Calu3 (cell line): ENCODE results near the gene RNF144A. TPM values are rescaled to one million over a fixed set of nuclear protein-coding genes. Genes with fewer than 3 reads are reported as not detected.

Experiments used
- BruUV-seq: library from RNA; stranded (reverse); fragments of 400-500 nt; replicated peaks from 2 replicates; lab custom pipeline; 2021; lab: Mats Ljungman, UMichigan
- CTCF ChIA-PET: fragments of 300-600 bp; sonication (Branson Sonifier 250); formaldehyde crosslinking; loops from one replicate; lab custom pipeline; 2022; ENCODE audit warnings: antibody characterized with exemption; lab: Charles Lee
- DNase-seq: peaks from one replicate; pipeline ENCODE4 v3.0.0; 2022
- H3K27ac Mint-ChIP-seq: one replicate; pipeline ENCODE4 v1.8.0; 2022; ENCODE audit warnings: mixed read lengths; ENCODE audit not compliant: unreplicated experiment
- H3K27me3 Mint-ChIP-seq: one replicate; pipeline ENCODE4 v1.8.0; 2022; ENCODE audit warnings: mixed read lengths; ENCODE audit not compliant: unreplicated experiment
- H3K36me3 Mint-ChIP-seq: one replicate; pipeline ENCODE4 v1.8.0; 2022; ENCODE audit warnings: mild to moderate bottlenecking, moderate library complexity, mixed read lengths; ENCODE audit not compliant: insufficient read depth, unreplicated experiment
- H3K4me1 Mint-ChIP-seq: one replicate; pipeline ENCODE4 v1.8.0; 2022; ENCODE audit warnings: mild to moderate bottlenecking, low read depth, mixed read lengths; ENCODE audit not compliant: unreplicated experiment
- H3K4me3 Mint-ChIP-seq: one replicate; pipeline ENCODE4 v1.8.0; 2022; ENCODE audit warnings: mild to moderate bottlenecking, low read depth, moderate library complexity, mixed read lengths; ENCODE audit not compliant: unreplicated experiment
- H3K9me3 Mint-ChIP-seq: one replicate; pipeline ENCODE4 v1.8.0; 2022; ENCODE audit warnings: low read depth, mixed read lengths; ENCODE audit not compliant: unreplicated experiment
- intact Hi-C: fragments of 100-400 bp; cut with micrococcal nuclease; formaldehyde crosslinking; loops from one replicate; pipeline ENCODE4 v1.10.0; 2022; ENCODE audit not compliant: unreplicated experiment
- total RNA-seq: library from RNA; stranded (reverse); gene quantifications from 2 replicates; pipeline ENCODE4 v1.2.3, GENCODE V29; 2022
- TF ChIP-seq, protein P1 (sequence below): fragments of 200-600 bp; IDR thresholded peaks from one replicate; pipeline ENCODE4 v1.8.0; 2022; ENCODE audit warnings: antibody characterized with exemption; ENCODE audit not compliant: unreplicated experiment

RNF144A gene
- total RNA-seq, 1 experiment from 2014 or later, result 13.7 TPM

DNA sequence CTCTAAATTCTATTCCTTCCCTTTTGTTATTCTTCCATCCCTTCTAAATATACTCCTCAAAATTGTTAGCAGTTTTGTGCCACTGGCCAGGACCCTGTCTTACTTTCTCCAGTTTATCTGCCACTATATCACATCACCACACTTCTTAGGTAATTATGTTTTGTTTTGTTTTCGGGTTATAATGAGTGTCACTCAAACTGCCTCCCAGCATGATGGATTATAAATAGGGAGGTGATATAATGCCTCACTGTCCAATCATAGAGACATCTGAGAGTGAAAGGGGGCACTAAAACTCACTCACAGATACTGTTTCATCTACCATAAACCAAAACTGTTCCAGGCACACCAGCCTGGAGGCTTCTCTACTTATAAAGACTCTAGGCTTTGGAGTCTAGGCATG lies 36.2 kb upstream of the RNF144A start:
- Mint-ChIP-seq H3K9me3 (peaks cover 4% of the 10 kb centered on the region), H3K4me1 (peaks cover 16% of the 10 kb centered on the region), H3K36me3 (peaks cover 7% of the 10 kb centered on the region), H3K27ac (no peak overlapping the region), H3K27me3 (peaks cover 15% of the 10 kb centered on the region), H3K4me3 (no peak overlapping the region)
- no TSS peak for BruUV-seq
- intact Hi-C loops, result no loop called here
- DNase-seq, result no peak
- TF ChIP-seq, protein P1, sequence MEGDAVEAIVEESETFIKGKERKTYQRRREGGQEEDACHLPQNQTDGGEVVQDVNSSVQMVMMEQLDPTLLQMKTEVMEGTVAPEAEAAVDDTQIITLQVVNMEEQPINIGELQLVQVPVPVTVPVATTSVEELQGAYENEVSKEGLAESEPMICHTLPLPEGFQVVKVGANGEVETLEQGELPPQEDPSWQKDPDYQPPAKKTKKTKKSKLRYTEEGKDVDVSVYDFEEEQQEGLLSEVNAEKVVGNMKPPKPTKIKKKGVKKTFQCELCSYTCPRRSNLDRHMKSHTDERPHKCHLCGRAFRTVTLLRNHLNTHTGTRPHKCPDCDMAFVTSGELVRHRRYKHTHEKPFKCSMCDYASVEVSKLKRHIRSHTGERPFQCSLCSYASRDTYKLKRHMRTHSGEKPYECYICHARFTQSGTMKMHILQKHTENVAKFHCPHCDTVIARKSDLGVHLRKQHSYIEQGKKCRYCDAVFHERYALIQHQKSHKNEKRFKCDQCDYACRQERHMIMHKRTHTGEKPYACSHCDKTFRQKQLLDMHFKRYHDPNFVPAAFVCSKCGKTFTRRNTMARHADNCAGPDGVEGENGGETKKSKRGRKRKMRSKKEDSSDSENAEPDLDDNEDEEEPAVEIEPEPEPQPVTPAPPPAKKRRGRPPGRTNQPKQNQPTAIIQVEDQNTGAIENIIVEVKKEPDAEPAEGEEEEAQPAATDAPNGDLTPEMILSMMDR, result no peak
- CTCF ChIA-PET, result no interaction called here

DNA sequence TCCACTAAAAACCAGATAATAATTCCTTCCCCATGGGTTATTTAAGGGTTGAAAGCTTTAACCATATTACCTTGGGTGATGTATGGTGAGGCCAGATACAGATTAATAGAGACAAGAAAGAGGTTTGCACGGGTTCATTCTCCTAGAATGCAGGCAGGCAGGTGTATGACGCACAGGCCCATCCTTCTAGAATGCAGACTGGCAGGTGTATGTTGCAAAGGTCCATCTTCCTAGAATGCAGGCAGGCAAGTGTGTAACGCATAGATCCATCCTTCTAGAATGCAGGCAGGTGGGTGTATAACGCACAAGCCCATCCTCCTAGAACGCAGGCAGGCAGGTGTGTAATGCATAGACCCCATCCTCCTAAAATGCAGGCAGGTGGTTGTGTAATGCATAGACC lies 35.7 kb upstream of the RNF144A start:
- peaks cover 7% of the 10 kb centered on the region for H3K36me3 Mint-ChIP-seq
- no peak overlapping the region for H3K27ac Mint-ChIP-seq
- TF ChIP-seq, protein P1, result no peak
- CTCF ChIA-PET, result no interaction called here
- H3K4me1 Mint-ChIP-seq, result peaks cover 16% of the 10 kb centered on the region
- no TSS peak for BruUV-seq
- DNase-seq, result no peak
- intact Hi-C loops, result no loop called here
- peaks cover 4% of the 10 kb centered on the region for H3K9me3 Mint-ChIP-seq
- H3K4me3 Mint-ChIP-seq, result no peak overlapping the region
- peaks cover 15% of the 10 kb centered on the region for H3K27me3 Mint-ChIP-seq

DNA sequence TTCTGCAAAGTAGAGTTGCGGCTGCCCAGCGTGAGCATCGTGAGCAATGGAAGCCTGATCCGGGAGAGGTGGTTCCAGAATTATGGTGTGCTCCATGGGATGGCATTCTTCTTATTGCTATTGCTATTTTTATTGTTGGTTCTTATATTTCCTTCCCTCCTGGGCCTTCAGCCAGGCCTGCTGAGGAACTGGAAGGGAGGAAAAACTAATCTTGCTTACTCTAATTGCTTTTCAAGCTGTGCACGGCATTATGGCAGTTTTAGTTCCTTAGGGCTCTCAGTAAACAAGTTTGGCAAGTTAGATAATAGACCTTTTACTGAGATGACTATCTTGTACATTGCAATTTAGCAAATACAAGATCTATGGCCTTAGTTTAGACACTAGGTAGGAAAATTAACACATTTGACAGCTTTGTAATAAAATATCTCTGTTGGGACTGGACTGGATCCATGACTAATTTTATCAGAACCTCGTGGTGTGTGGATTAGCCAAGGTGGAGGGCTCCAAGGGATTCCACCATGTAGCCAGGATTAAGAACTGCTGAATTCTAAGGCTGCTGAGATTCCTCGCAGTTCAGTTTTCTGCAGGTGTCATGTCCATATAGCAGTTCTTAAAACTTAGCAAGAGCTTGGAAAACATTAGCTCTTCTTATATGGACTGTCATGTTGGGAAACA lies 33.6 kb upstream of the RNF144A start:
- Mint-ChIP-seq H3K9me3 (peaks cover 4% of the 10 kb centered on the region), H3K4me3 (no peak overlapping the region), H3K27me3 (peaks cover 15% of the 10 kb centered on the region), H3K27ac (no peak overlapping the region), H3K36me3 (no peaks in the 10 kb centered on the region), H3K4me1 (peaks cover 7% of the 10 kb centered on the region)
- BruUV-seq, result no TSS peak
- DNase-seq, result no peak
- CTCF ChIA-PET, result no interaction called here
- TF ChIP-seq, protein P1, result no peak
- intact Hi-C loops, result no loop called here

DNA sequence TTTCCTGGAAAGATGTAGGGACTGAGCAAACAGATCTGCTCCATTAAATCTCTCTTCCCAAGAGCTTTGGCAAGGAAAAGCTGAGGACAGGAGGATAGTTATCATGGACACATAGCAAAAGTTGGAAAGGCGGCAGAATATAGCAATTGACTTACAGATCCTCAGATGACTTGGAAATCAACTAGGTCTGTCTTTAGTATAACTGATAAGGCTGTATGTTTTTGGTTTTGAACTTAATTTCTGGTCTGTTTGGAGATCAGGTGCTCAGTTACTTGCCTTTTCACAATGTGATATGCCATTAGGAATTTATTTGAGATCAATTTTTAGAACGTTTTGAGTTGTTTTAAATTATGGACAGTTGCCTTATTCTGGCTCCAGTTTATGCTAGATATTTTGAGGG lies 31.7 kb upstream of the RNF144A start:
- no peak overlapping the region for H3K27ac Mint-ChIP-seq
- BruUV-seq, result no TSS peak
- no peak for DNase-seq
- CTCF ChIA-PET, result no interaction called here
- peaks cover 15% of the 10 kb centered on the region for H3K27me3 Mint-ChIP-seq
- no peak overlapping the region for H3K4me3 Mint-ChIP-seq
- intact Hi-C loops, result no loop called here
- peaks cover 4% of the 10 kb centered on the region for H3K9me3 Mint-ChIP-seq
- no peaks in the 10 kb centered on the region for H3K4me1 Mint-ChIP-seq
- no peaks in the 10 kb centered on the region for H3K36me3 Mint-ChIP-seq
- TF ChIP-seq, protein P1, result no peak
